Erythroblast (primary cell): Measurements from ENCODE around the gene STRADB.

ENCODE experiments used
- DNase-seq, 2 experiments: peaks; one replicate each; lab custom pipeline; 2025; lab: John Stamatoyannopoulos, UW
- GATA1 ChIP-seq: IDR thresholded peaks from 2 replicates; pipeline ENCODE4 v1.6.1; 2011; ENCODE audit warnings: low read depth, mild to moderate bottlenecking, control low read depth, low read length, moderate library complexity
- POLR2A ChIP-seq: IDR thresholded peaks from 2 replicates; pipeline ENCODE4 v1.6.1; 2011; ENCODE audit warnings: mild to moderate bottlenecking, low read length

The STRADB gene

GRCh38 chr2:201451292-201452057, at the start of gene STRADB, which contains the start of gene TRAK2:
Gene STRADB, plus strand, starts transcription at chr2:201451740. Its CDS starts 3,101 bp downstream, at chr2:201454841.
Gene TRAK2, minus strand, starts transcription at chr2:201451458. Its CDS starts 30,951 bp downstream, at chr2:201420507.
- peak; percentile 99 for TF ChIP-seq POLR2A
- TF ChIP-seq GATA1, result no peak
- DNase-seq, result peak; percentile 98 to 99

- no peak for TF ChIP-seq GATA1
- TF ChIP-seq POLR2A, result no peak
- no peak for DNase-seq
These were observed 49.7 kb upstream of the STRADB start for GRCh38 chr2:201401815-201402214.

- TF ChIP-seq POLR2A (no peak), GATA1 (no peak)
- peak; percentile 3 to 66 for DNase-seq
These were observed 48.6 kb upstream of the STRADB start for GRCh38 chr2:201402651-201403562.

- DNase-seq, result peak; percentile 36 to 44
- TF ChIP-seq POLR2A, result no peak
- TF ChIP-seq GATA1, result no peak
These were observed 47.7 kb upstream of the STRADB start for GRCh38 chr2:201403880-201404279.

GRCh38 chr2:201404699-201405280, 46.8 kb upstream of the STRADB start:
- TF ChIP-seq GATA1, result no peak
- no peak for TF ChIP-seq POLR2A
- DNase-seq, result peak; percentile 22 to 41

GRCh38 chr2:201406077-201406662, 45.4 kb upstream of the STRADB start:
- DNase-seq, result peak; percentile 69 to 87
- TF ChIP-seq GATA1, result no peak
- peak; percentile 24 for TF ChIP-seq POLR2A

- TF ChIP-seq POLR2A (no peak), GATA1 (no peak)
- peak; percentile 11 to 55 for DNase-seq
These were observed 44.3 kb upstream of the STRADB start for GRCh38 chr2:201407265-201407664.

GRCh38 chr2:201408931-201409330, 42.6 kb upstream of the STRADB start:
- no peak for TF ChIP-seq POLR2A
- TF ChIP-seq GATA1, result no peak
- no peak for DNase-seq

- DNase-seq, result no peak
These were observed 40.1 kb upstream of the STRADB start for GRCh38 chr2:201411421-201411820.

GRCh38 chr2:201413143-201413542, 38.4 kb upstream of the STRADB start:
- no peak for DNase-seq
- no peak for TF ChIP-seq POLR2A
- TF ChIP-seq GATA1, result no peak

More at GRCh38 chr2:201411421-201411820, 40.1 kb upstream of the STRADB start:
- TF ChIP-seq GATA1, result no peak
- TF ChIP-seq POLR2A, result no peak

- no peak for DNase-seq
- no peak for TF ChIP-seq POLR2A
- no peak for TF ChIP-seq GATA1
These were observed 38.0 kb upstream of the STRADB start for GRCh38 chr2:201413552-201413951.

GRCh38 chr2:201414099-201415023, 37.2 kb upstream of the STRADB start:
- DNase-seq, result no peak
- TF ChIP-seq POLR2A (no peak), GATA1 (no peak)

- no peak for DNase-seq
- TF ChIP-seq GATA1 (no peak), POLR2A (no peak)
These were observed 36.4 kb upstream of the STRADB start for GRCh38 chr2:201415149-201415548.
